ENCODE data around the gene DNAL4.

The DNAL4 gene

DNA sequence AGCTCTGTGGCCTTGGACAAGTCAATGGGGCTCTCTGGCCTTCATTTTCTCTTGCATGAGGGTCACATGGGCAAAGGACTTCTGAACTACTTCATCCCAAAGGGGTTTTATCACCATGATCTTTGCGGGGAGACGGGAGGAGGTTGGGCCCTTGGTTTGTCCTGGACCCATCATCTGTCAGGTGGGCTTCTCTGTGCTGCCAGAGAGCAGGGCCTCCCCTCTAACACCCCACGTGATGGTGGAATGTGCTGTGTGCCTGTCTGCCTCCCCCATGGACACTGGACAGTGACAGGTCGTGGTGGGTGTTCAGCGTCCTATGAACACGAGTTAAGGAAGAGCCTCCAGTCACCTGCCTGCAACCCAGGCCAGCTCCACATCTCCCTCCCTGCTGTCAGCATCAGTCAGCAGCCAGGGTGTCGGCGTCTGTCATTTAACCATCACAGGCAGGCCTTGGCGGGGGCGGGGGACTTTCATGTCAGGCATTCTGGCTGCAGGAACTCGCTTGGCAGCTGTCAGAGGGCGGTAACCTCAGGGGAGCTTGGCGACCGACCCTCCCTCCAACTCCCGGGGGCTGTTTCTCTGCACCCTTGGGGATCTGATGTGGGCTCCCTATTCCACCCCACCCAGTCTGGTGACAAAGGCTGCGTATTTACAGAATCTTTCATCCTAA lies 35.5 kb downstream of the DNAL4 start:
- no peak for DNase-seq (ENCODE audit: low read depth)

DNA sequence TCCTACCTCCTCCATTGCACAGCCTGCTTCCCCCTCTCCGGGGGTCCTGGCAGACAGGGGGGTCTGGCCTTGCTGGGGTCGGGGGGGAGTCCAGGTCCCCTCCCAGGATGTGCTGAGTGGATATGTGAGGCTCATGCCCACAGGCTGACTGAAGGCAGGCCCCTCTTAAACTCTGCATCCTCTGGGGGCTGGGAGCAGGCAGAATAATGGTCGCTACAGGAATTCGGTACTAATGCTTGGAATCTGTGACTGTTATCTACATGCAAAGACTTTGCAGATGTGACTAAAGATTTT lies 36.5 kb downstream of the DNAL4 start:
- no peak for DNase-seq (ENCODE audit: low read depth)

DNA sequence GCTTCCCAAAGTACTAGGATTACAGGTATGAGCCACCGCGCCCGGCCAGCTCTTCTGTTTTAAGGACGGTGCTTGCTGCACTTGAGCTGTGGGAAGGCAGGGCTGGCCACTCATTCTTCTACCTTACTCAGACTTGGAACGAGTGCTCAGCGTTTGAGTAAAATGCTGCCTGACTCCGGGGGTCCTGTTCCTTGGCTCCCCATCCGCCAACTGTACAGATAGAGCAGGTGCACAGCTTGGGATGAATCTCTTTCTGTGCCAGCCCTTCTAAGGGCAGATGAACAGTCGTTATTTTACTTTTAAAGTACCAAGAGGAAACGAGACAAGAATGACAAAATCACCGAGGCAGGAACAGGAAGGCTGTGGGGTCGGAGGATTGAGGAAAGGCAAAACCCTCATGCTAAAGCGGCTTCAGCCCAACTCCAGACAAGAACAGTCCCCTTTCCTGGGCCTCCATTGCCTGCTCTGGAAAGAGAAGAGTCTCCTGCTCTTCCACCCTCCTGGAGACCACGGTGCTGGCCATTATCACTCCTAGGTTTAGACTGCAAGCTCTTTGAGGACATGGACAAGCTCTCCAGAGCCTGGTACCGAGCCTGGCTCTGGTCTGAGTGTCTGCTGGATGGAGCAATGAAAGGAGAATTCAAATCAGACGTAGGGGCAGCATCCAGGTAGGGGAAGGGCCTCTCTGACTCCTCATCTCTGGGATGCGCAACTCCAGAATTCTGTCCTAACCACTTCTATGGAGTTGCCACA lies 37.1 kb downstream of the DNAL4 start:
- DNase-seq (ENCODE audit: low read depth): no peak

DNA sequence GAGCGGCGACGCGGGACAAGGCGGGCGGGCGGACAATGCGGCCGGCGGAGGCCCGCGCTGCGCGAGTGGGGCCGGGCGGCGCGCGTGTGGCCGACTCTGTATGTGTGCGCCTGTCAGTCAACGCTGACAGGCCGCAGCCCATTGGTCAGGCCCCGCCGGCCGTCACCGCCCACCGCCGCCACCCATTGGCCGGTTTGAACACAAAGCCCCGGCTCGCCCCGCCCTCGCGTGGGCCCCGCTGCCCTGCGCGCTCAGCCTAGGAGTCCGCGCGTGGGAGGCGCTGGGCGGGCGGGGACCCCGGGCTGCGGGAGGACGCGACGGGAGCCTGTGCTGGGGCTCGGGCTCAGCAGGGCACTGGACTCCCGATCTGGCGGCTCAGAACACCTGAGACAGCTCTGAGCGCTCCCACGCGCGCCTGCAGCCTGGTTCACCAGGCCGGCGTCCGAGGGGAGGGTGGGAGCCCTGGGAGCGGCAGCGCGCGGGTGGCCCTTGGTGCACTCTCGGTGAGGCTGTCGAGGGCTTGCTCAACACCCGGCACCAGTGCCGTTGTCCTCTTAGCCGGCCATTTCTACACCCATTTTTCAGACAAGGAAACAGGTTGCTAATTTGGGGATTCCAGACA lies 37.9 kb downstream of the DNAL4 start, which contains the start of gene SUN2:
Gene SUN2 (minus strand): TSS at position 88 of the 622 bp plus-strand sequence. CDS start 3,370 bp downstream, outside the sequence.
- peak; percentile 88 for DNase-seq (ENCODE audit: low read depth)

DNA sequence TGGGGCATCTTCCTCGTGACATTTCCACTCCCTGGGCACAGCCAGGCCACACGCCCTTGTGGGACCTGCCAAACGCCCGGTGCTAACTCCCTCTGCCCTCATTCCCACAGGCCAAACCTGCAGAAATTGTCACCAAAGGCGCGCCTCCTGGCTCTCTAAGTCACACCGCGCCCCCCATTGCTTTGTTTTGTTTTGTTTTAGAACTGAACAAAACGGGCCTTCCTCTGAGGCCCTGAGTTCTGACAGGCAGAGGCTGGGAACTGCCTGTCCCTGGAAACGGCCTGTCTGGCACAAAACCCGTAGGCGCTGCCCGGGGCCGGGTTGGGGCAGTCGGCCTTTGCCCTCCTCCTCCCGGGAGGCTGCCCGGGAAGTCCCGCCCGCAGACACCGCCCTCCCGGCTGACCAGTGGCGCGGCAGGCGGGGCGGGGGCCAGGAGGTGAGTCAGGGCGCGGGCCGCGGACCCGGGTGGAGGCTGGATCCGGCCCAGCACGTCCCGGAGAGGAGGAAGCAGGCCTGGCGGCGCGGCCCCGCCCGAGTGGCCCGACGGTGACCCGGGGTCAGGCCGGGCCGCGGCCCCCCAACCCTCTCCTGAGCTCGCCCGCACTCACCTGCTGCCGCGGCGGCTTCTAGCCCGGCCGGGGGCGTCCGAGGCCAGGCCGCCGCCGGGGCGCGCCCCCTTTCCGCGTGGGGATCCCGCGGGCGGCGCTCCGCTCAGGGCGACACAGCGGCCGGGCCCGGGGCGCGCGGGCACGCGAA lies 38.6 kb downstream of the DNAL4 start:
- peak; percentile 91 for DNase-seq (ENCODE audit: low read depth)

DNA sequence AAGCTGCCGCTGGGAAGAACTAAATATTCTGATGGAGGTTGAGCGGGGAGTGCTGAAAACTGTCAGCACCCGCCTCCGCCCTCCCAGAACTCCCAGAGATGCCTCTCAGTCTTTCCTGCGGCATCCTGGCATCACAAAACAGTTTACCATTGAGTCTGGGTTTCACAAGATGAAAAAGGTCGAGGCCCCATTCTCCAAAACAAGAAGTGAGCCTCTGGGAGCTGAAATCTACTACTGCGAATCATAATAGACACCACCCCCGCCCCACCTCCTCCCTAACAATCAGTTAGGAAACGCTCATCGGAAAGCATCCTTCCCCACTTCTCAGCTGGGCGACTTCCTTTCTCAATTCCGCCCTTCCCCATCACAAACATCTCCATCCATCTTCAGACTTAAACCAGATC lies 39.2 kb downstream of the DNAL4 start:
- peak; percentile 55 for DNase-seq (ENCODE audit: low read depth)

DNA sequence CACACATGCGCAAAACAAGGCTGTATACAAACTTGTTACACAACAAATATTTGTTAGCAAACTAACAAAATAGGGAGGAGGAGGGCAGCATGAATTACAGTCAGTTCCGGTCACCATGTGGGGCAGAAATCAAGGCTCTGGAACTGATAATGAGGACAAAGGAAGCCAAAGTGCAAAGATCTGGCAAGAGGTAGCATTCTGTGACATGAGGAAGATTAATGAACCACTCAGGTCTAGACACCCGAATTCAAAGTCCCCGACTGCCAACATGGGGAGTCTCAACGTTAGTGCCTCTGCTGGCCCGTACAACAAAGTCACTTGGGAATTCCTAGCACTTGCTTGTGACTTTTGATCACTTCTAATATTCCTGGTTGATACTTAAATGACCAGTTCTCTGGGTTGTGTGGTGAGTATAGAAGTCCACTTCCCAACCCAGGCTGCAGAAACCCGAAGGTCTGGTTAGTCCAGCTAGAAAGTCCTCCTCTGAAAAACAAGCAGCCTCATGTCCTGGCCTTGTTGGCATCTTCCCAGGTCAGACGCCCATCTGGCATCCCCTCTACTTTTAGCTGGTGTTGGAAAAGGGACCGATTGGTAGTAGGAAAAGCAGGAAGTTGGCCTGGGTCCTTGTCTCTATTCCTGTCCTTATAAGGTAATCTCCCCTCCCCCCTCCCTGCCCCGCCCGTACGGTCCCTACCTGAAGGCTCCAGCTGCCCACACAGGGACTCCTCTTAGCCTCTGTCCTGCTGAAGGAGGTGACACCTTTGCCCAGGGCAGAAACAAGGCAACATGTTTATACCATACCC lies 39.8 kb downstream of the DNAL4 start:
- DNase-seq (ENCODE audit: low read depth): peak; percentile 64

DNA sequence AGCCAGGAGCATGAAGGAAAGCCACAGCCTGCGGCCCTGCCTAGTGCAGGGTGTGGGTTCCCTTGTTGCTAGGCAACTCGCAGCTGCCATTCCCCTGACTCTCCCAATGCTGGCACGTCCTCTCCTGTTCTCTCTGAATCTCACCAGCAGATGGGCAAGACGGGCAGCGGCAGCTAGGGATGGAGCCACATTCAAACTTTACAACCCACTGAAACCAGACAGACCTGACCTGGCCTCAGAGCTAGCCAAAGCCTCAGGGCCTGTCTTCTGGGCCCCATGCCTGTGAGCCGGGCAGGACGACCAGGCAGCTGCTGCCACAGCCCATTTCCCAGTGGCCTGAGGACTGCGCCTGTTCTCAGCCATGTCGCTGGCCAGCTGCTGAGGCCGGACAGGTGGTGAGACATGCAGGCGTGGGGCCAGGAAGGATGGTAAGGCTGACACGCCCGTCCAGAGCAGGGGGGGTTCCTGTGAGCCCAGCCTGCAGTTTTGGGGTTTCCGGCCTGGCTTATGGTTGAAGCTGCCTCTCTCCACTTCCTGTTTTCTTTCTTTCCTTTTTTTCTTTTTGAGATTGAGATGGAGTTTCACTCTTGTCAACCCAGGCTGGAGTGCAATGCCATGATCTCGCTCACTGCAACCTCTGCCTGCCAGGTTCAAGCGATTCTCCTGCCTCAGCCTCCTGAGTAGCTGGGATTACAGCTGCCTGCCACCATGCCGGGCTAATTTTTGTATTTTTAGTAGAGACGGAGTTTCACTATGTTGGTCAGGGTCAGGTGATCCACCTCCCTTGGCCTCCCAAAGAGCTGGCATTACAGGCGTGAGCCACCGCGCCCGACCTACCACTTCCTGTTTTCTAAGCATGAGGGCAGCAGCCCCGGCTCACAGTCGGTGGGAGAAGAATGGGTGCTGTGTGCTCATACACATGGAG lies 42.3 kb downstream of the DNAL4 start:
- no peak for DNase-seq (ENCODE audit: low read depth)

DNA sequence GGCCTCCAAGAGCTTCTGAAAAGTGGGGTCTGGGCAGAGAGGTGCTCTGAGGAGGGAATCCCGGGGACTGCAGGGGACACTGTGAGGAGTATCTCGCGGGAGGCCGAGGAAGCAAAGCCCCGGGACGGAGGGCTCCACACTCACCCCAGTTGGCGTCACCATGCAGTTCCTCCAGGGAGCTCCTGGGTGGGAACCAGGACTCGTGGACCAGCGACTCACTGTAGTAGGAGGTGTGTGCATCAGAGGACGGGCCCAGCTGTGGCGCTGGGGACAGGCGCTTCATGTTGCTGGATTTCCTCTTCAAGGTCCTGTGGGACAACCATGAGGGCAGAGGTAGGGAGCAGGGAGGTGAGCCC lies 42.9 kb downstream of the DNAL4 start:
- DNase-seq (ENCODE audit: low read depth): no peak

DNA sequence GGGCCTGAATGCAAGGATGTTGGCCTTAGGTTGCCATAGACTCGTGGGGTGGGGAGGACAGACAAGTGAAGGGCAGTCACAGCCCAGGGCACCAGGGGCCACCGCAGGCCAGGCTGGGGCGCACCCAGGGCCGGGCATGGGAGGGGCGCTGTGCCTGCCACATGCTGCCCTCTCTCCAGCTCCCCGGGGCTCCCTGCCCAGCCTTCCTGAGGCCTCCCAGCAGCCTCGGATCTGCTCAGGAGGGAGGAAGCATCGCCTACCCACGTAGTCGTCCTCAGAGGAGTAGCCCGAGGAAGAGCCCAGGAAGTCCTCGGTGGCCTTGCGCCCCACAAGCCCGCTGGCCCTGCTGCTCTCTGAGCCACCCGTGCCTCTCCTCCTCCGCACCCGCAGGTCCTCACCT lies 43.3 kb downstream of the DNAL4 start:
- DNase-seq (ENCODE audit: low read depth): no peak

DNA sequence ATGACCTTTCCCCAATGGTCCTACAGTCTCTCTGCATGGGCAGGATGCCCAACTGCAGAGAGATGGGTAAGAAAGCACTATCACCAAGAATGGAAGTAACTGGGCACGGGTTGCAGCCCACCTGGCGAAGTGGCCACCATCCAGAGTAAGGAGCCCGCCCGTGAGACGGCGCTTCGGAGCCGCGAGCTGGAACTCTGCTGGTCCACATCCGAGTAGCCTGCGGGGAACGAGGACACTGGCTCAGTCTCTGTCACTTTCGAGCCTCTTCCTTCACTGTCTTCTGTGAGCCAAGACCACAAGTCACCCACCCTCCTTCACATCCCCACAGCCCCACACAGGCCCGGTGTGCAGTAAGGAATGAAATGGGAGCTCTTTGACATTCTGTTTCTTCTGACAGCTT lies 43.8 kb downstream of the DNAL4 start:
- no peak for DNase-seq (ENCODE audit: low read depth)

DNA sequence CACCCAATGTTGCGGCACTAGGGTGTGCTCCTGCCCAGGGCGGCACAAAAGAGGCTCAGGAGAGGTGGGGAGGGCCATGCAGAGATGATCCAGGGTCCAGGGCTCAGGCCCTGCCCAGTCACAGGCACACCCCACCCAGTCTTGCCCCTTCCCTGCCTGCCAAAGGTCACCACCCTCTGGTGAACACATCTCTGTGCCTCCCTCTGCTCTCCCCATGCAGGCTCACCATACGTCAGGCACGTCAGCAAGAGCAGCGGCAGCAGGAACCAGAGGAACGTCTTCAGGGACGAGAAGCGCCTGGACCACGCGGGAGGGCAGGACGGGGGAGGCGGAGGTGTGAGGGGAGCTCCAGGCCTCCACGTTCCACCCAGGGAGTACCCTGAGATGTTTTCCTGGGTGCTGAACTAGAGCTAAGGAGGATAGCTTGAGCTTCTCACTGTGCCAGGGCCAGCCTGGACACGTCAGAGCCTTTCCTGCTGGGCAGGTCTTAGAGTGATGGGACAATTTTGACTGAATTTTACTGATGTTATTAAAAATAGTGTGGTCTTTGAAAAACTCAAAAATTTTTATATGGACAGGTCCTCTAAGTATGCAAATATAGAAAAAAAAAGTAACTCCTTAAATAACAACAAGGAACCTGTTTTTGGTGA lies 45.3 kb downstream of the DNAL4 start:
- no peak for DNase-seq (ENCODE audit: low read depth)

DNA sequence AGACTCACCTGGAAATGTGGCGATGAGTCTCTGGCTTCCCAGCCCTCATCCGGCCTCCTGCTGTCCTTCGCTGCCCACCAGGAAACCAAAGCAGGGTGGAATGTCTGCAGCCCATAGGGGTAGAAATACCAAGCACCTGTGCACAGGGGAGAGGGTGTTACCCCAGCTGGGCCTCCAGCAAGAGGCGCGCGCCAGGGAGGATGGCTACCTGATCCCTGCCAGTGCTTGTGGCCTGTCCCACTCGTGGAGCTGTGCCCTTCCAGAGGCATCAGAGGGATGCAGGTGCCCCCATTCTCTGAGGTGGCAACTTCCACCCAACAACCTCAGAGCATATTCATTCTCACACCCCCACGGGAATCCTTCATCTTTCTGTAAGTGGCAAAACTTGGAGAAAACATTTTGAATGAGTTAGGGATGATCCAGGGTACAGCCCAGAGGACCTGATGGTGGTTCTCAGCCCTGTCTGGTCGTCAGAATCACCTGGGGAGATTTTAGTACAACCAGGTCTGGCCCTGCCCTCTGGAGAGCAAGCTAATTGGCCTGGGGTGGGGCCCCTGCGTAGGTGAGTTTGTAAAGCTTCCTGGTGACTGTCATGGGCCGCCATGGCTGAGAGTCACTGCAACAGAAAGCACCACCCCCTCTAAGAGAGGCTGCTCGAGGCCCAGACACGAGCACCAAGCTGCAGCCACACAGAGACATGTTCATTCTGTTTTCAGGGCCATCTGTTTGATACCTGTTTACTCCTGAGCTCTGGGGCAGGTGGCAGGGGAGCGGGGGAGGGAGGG lies 48.1 kb downstream of the DNAL4 start:
- no peak for DNase-seq (ENCODE audit: low read depth)

DNA sequence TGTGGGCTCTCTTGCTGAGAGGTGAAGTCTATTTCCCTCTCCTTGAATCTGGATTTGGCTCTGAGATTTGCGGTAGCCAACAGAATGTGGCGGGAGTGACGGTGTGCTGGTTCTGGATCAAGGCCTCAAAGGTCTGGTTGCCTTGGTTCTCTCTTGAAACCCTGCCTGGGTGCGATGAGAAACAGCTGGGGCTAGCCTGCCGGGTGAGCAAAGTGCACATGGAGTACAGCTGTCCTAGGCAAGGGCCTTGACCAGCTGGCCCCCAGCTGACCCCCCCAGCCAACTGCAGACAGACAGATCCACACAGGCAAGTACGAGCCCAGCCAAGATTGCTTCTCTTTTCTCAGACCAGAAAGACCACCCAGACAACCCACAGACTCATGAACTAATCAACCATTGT lies 49.0 kb downstream of the DNAL4 start:
- peak; percentile 20 for DNase-seq (ENCODE audit: low read depth)

DNA sequence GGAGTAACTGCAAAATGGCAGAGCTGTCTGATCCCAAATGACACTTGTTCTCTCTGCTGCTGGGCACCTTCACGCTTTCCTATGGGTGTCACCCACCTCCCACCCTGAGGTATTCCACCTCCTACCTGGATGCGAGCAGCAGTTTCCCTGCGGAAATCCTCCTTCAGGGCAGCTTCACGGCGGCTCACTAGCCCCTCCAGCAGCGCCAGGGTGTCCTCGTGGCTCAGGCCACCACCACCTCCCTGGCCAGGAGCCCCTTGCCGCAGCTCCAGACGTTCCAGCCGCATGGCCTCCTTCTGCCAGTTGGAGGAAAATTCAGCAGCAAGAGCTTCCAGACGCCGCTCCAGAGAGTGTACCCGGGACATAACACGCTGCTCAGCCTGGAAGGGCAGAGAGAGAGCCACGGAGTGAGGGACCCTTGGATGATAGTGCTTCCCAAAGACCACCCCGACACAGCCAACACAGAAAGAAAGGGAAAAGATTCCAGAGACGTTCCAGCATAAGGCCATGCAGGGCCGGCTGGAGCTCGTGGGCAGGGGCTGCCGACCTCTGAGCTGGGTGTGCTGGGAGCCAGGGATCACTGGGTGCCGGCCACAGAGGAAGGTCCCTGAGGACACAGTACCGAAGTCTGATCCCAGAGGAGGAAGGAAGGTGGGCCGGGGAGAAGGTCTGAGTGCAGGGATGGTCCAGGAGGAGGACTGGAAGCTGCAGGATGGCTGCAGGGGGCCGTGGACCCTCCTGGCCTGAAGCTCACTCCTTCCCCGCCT lies 51.6 kb downstream of the DNAL4 start:
- no peak for DNase-seq (ENCODE audit: low read depth)

DNA sequence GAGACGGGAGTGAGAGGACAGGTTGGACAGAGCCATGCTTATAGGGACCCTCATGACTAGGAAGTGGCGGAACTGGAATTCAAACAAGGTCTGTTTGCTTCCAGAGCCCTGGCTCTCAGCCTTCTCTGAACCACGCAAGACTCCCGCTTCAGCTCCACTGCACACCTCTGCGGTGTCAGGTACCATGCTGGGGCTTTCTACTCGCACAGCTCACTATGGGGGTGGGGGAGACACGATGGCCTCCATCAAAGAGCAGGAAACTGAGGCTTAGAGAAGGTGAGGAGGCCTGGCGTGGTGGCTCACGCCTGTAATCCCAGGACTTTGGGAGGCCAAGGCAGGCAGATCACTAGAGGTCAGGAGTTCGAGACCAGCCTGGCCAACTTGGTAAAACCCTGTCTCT lies 52.4 kb downstream of the DNAL4 start:
- DNase-seq (ENCODE audit: low read depth): no peak

DNA sequence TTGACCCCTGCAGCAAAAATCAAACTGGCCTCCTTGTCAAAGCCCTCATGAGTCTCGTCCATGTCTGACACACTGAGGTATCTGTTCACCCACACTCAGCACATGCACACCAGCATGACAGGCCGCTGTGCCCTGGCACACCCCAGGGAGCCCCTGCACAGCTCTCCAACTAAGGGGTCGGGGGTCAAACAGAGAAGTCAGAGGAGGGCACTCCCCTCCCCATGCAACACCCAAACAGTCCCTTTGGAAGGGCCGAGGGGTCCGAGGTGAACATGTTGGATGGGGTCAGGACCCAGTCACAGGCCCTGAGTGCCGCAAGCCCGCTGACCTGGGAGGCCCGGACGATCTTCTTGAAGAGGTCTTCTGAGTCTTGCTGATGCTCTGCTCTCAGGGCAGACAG lies 52.8 kb downstream of the DNAL4 start:
- no peak for DNase-seq (ENCODE audit: low read depth)

DNA sequence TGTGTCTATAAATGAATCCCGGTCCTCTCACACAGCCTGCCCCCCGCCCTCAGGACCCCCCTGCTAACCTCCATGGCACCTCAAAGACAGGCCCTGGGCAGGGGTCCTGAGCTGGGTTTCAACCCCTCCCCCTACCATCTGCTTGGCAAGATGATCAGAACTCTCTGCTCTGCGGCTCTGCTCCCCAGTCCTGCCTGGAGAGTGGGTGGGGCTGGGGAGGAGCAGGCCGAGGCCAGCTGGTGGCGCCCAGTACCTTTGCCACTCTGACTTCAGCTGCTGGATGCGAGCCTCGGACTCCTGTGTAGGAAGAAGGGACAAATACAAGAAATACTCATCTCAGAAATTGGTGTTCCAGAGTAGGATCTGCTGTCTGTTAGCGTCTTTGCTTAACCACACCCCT lies 53.2 kb downstream of the DNAL4 start:
- no peak for DNase-seq (ENCODE audit: low read depth)

Measured in fibroblast of gingiva (primary cell).